HepG2 (cell line): ENCODE measurements around the gene TLDC2. TPM values are rescaled to one million over a fixed set of nuclear protein-coding genes. Genes with fewer than 3 reads are reported as not detected.

Experiments
- ATF2 ChIP-seq: sonication (generic); formaldehyde crosslinking; IDR thresholded peaks from 2 replicates; pipeline ENCODE4 v1.4.0; 2020; ENCODE audit warnings: missing genetic modification reagents
- BORCS8-MEF2B ChIP-seq: sonication (generic); formaldehyde crosslinking; IDR thresholded peaks from 2 replicates; pipeline ENCODE4 v1.8.0; 2022; ENCODE audit warnings: mild to moderate bottlenecking, missing genetic modification reagents
- CBX2 ChIP-seq, 2 experiments: fragments of 200-600 bp in 1 of 2; sonication (generic); formaldehyde crosslinking in 1 of 2; IDR thresholded peaks; 2 replicates each; pipeline versions ENCODE4 v1.7.0 to v1.8.1; 2018 to 2022; ENCODE audit warnings: low read depth in 2 of 2, low read length in 1 of 2, mild to moderate bottlenecking in 1 of 2, missing genetic modification reagents in 1 of 2
- ETV5 ChIP-seq: IDR thresholded peaks from 2 replicates; pipeline ENCODE4 v1.6.1; 2018; ENCODE audit warnings: missing biosample characterization, missing genetic modification reagents, inconsistent platforms, borderline replicate concordance
- HDAC1 ChIP-seq: sonication (generic); formaldehyde crosslinking; IDR thresholded peaks from 2 replicates; pipeline ENCODE4 v1.5.1; 2020; ENCODE audit warnings: mild to moderate bottlenecking, missing genetic modification reagents
- JUNB ChIP-seq: sonication (generic); formaldehyde crosslinking; IDR thresholded peaks from 2 replicates; pipeline ENCODE4 v1.8.0; 2022; ENCODE audit warnings: missing genetic modification reagents, mild to moderate bottlenecking, borderline replicate concordance
- KLF13 ChIP-seq: sonication (generic); formaldehyde crosslinking; IDR thresholded peaks from 2 replicates; pipeline ENCODE4 v1.4.0; 2020; ENCODE audit warnings: mild to moderate bottlenecking, missing genetic modification reagents
- SALL1 ChIP-seq: sonication (generic); formaldehyde crosslinking; IDR thresholded peaks from 2 replicates; pipeline ENCODE4 v1.8.0; 2022; ENCODE audit warnings: mild to moderate bottlenecking, missing genetic modification reagents
- TFDP2 ChIP-seq: sonication (generic); formaldehyde crosslinking; IDR thresholded peaks from 2 replicates; pipeline ENCODE4 v1.4.0; 2020; ENCODE audit warnings: missing genetic modification reagents
- YY1 ChIP-seq: IDR thresholded peaks from 2 replicates; pipeline ENCODE4 v1.6.1; 2011; ENCODE audit warnings: low read length, low read depth, moderate library complexity, mild to moderate bottlenecking; ENCODE audit not compliant: insufficient read depth, insufficient replicate concordance
- ZBTB38 ChIP-seq: sonication (generic); formaldehyde crosslinking; IDR thresholded peaks from 2 replicates; pipeline ENCODE4 v1.5.1; 2020; ENCODE audit warnings: mild to moderate bottlenecking, missing genetic modification reagents
- ZNF350 ChIP-seq: sonication (generic); formaldehyde crosslinking; IDR thresholded peaks from 2 replicates; pipeline ENCODE4 v1.4.0; 2020; ENCODE audit warnings: mild to moderate bottlenecking, low read depth, missing genetic modification reagents, borderline replicate concordance
- ZNF407 ChIP-seq: sonication (generic); formaldehyde crosslinking; IDR thresholded peaks from one replicate; pipeline ENCODE4 v1.5.1; 2020; ENCODE audit warnings: mild to moderate bottlenecking, missing genetic modification reagents; ENCODE audit errors: not compliant biosample characterization
- ZNF430 ChIP-seq: sonication (generic); formaldehyde crosslinking; IDR thresholded peaks from 2 replicates; pipeline ENCODE4 v1.9.0; 2021; ENCODE audit warnings: mild to moderate bottlenecking, missing genetic modification reagents
- ZNF781 ChIP-seq: sonication (generic); formaldehyde crosslinking; IDR thresholded peaks from 2 replicates; pipeline ENCODE4 v1.5.1; 2020; ENCODE audit warnings: borderline replicate concordance, mild to moderate bottlenecking, missing genetic modification reagents; ENCODE audit errors: not compliant biosample characterization
- ZSCAN21 ChIP-seq: sonication (generic); formaldehyde crosslinking; IDR thresholded peaks from 2 replicates; pipeline ENCODE4 v1.8.0; 2022; ENCODE audit warnings: mild to moderate bottlenecking, missing genetic modification reagents, moderate library complexity, borderline replicate concordance
- polyA plus RNA-seq, 8 experiments: library from polyadenylated mRNA; depleted of rRNA in 3 of 8; stranded (reverse) in 7 of 8; unstranded in 1 of 8; fragments of >200 nt; fragmentation: Illumina TruSeq in 4 of 8; extraction: Trizol in 4 of 8; gene quantifications; 2 replicates each; pipeline versions ENCODE4 v1.2.1 to v1.2.3, GENCODE V29; 2011 to 2016; ENCODE audit warnings: low read depth in 4 of 8, missing spikeins in 1 of 8, mixed read lengths in 1 of 8; ENCODE audit not compliant: insufficient read depth in 1 of 8
- total RNA-seq, 5 experiments: library from RNA; depleted of rRNA; stranded (reverse); fragments of >200 nt; fragmentation: Illumina TruSeq; extraction: Trizol; gene quantifications; 2 replicates each; pipeline ENCODE4 v1.2.3, GENCODE V29; 2016; ENCODE audit warnings: low read depth in 1 of 5

Gene TLDC2
- total and polyA plus RNA-seq, 2 of the 13 experiments (the other 11 are each of a cell fraction or from before 2014, with no cell fraction given), result 1.5 to 1.6 TPM

- TF ChIP-seq SALL1 (peak; percentile 80), BORCS8-MEF2B (CRISPR knock-in tag) (peak; percentile 47; the same call in 1 of the 2 replicates), ZNF407 (CRISPR knock-in tag) (peak; percentile 44), ZBTB38 (CRISPR knock-in tag) (peak; percentile 75), ATF2 (0 out of 2 replicates have a peak, but pooled peaks have one; percentile 17), ZSCAN21 (CRISPR knock-in tag) (peak; percentile 67), ZNF350 (CRISPR knock-in tag) (peak; percentile 69; the same call in 1 of the 2 replicates), KLF13 (CRISPR knock-in tag) (0 out of 2 replicates have a peak, but pooled peaks have one; percentile 58), HDAC1 (peak; percentile 77; the same call in 1 of the 2 replicates), CBX2 (IDR thresholded peaks at IDR 0.05; ENCODE audit: low read depth, low read length) (no peak), CBX2 (CRISPR knock-in tag; IDR thresholded peaks at IDR 0.05; ENCODE audit: low read depth) (no peak), ETV5 (peak; percentile 73; the same call in 1 of the 2 replicates), JUNB (CRISPR knock-in tag) (no peak), ZNF430 (no peak), YY1 (peak; percentile 55), TFDP2 (CRISPR knock-in tag) (no peak), ZNF781 (CRISPR knock-in tag) (no peak)
These were observed at the start of gene TLDC2 (continued) for GRCh38 chr20:36875702-36876472.
